ENCODE measurements around the gene ETV4. TPM values are rescaled to one million over a fixed set of nuclear protein-coding genes. Genes with fewer than 3 reads are reported as not detected.

The ETV4 gene
- total and polyA plus RNA-seq, 2 of the 13 experiments (the other 11 are each of a cell fraction or from before 2014, with no cell fraction given) = 128 to 330 TPM

GRCh38 chr17:43529947-43530287 lies 16.2 kb downstream of the ETV4 start (continued):
- TF ChIP-seq SRSF1 (optimal IDR thresholded peaks at IDR 0.05; ENCODE audit: low read depth, low read length) (peak; percentile 81), HOMEZ (CRISPR knock-in tag; IDR thresholded peaks at IDR 0.05; ENCODE audit: low read depth) (no peak), ZNF350 (CRISPR knock-in tag; IDR thresholded peaks at IDR 0.05; ENCODE audit: borderline replicate concordance, low read depth) (peak; percentile 7; the same call in 1 of the 2 replicates), NRL (CRISPR knock-in tag; IDR thresholded peaks at IDR 0.05; ENCODE audit: borderline replicate concordance) (no peak), AGO2 (optimal IDR thresholded peaks at IDR 0.05; ENCODE audit: low read depth, low read length) (peak; percentile 79), DDIT3 (CRISPR knock-in tag; IDR thresholded peaks at IDR 0.05) (no peak), ZNF619 (CRISPR knock-in tag; IDR thresholded peaks at IDR 0.05) (0 out of 2 replicates have a peak, but pooled peaks have one; percentile 25), HNRNPK (IDR thresholded peaks at IDR 0.05; ENCODE audit: low read depth, low read length, poor library complexity, severe bottlenecking) (peak; percentile 38), ZNF281 (CRISPR knock-in tag; IDR thresholded peaks at IDR 0.05; ENCODE audit: borderline replicate concordance) (no peak), ZNF589 (CRISPR knock-in tag; conservative IDR thresholded peaks at IDR 0.05) (peak; percentile 5; the same call in 1 of the 2 replicates), CSRNP2 (CRISPR knock-in tag; conservative IDR thresholded peaks at IDR 0.05; ENCODE audit: low read depth) (0 out of 2 replicates have a peak, but pooled peaks have one; percentile 28), ZFP91 (CRISPR knock-in tag; IDR thresholded peaks at IDR 0.05; ENCODE audit: borderline replicate concordance) (peak; percentile 20; the same call in 1 of the 2 replicates)
